HCT116 (cell line): Measurements from ENCODE around the gene TMTC2. TPM values are rescaled to one million over a fixed set of nuclear protein-coding genes. Genes with fewer than 3 reads are reported as not detected.

Experiments
- ATAC-seq: fragments of 200-7000 bp; cut with Tn5 transposase; 2 replicates; pipeline ENCODE4 v1.9.1; 2020; ENCODE audit warnings: mild to moderate bottlenecking, moderate library complexity
- BruUV-seq: library from RNA; stranded (reverse); fragments of 400-500 nt; replicated peaks from 2 replicates; lab custom pipeline; 2021; lab: Mats Ljungman, UMichigan
- CTCF ChIA-PET: fragments of 300-600 bp; sonication (Branson Sonifier 250); formaldehyde crosslinking; loops from one replicate; lab custom pipeline; 2021; ENCODE audit warnings: antibody characterized with exemption; lab: Charles Lee
- POLR2A ChIA-PET: fragments of 300-600, 350-600 bp; sonication (Branson Sonifier 250); formaldehyde crosslinking; loops from one replicate; lab custom pipeline; 2021; ENCODE audit warnings: antibody characterized with exemption; lab: Charles Lee
- RAD21 ChIA-PET, 2 experiments: fragments of 300-600 bp; sonication (Branson Sonifier 250); formaldehyde crosslinking; loops; one replicate each; lab custom pipeline; 2023; ENCODE audit warnings: low total read pairs in 2 of 2; ENCODE audit not compliant: uncharacterized antibody in 2 of 2, unreplicated experiment in 2 of 2, low non-redundant PET in 1 of 2; lab: Charles Lee
- DNase-seq: peaks from one replicate; pipeline ENCODE4 v3.0.0-alpha.2; 2010; ENCODE audit warnings: low read depth, low spot score
- H2AFZ ChIP-seq: fragments of 200-600 bp; shearing (Covaris generic), sonication (generic); 2 replicates; pipeline ENCODE4 v1.6.1; 2017; ENCODE audit warnings: low read depth, mixed run types, mixed read lengths, antibody characterized with exemption, low read length; ENCODE audit not compliant: poor library complexity, severe bottlenecking
- H3K27ac ChIP-seq: 2 replicates; pipeline ENCODE4 v1.5.1; 2012; ENCODE audit warnings: low read depth, low read length
- H3K27me3 ChIP-seq: fragments of 200-600 bp; sonication (generic); 2 replicates; pipeline ENCODE4 v1.6.1; 2016; ENCODE audit warnings: mixed run types, low read length, mixed read lengths; ENCODE audit not compliant: insufficient read depth
- H3K36me3 ChIP-seq, 2 experiments: fragments of 200-500 bp in 1 of 2; fragments of 200-600 bp in 1 of 2; sonication (Bioruptor generic) in 1 of 2; sonication (generic) in 1 of 2; 2 replicates each; pipeline versions ENCODE4 v1.5.1 to v1.6.1; 2014 to 2016; ENCODE audit warnings: low read length in 2 of 2, inconsistent platforms in 1 of 2, mixed read lengths in 1 of 2, mixed run types in 1 of 2; ENCODE audit not compliant: insufficient read depth in 2 of 2, control insufficient read depth in 1 of 2
- H3K4me1 ChIP-seq, 2 experiments: fragments of 200-600 bp in 1 of 2; sonication (generic) in 1 of 2; 2 replicates each; pipeline versions ENCODE4 v1.5.1 to v1.6.1; 2012 to 2017; ENCODE audit warnings: low read length in 2 of 2, inconsistent platforms in 1 of 2, mild to moderate bottlenecking in 1 of 2, mixed read lengths in 1 of 2, mixed run types in 1 of 2, moderate library complexity in 1 of 2; ENCODE audit not compliant: insufficient read depth in 2 of 2, control insufficient read depth in 1 of 2
- H3K4me2 ChIP-seq: fragments of 200-600 bp; sonication (generic); 2 replicates; pipeline ENCODE4 v1.6.1; 2017; ENCODE audit warnings: mixed run types, low read length, mixed read lengths
- H3K4me3 ChIP-seq, 2 experiments: fragments of 200-600 bp in 1 of 2; sonication (generic) in 1 of 2; replicated peaks in 1 of 2; 2 replicates each; pipeline ENCODE4 v1.5.1; 2011 to 2016; ENCODE audit warnings: low read length in 2 of 2, control low read depth in 1 of 2, low read depth in 1 of 2, mild to moderate bottlenecking in 1 of 2, mixed read lengths in 1 of 2, mixed run types in 1 of 2
- H3K79me2 ChIP-seq: fragments of 200-600 bp; sonication (generic); 2 replicates; pipeline ENCODE4 v1.6.1; 2017; ENCODE audit warnings: mild to moderate bottlenecking, mixed run types, low read length, moderate library complexity, mixed read lengths; ENCODE audit not compliant: insufficient read depth
- H3K9ac ChIP-seq: fragments of 200-600 bp; sonication (generic); 2 replicates; pipeline ENCODE4 v1.6.1; 2016; ENCODE audit warnings: low read length, mixed read lengths
- H3K9me2 ChIP-seq: fragments of 200-600 bp; sonication (generic), shearing (Covaris generic); 2 replicates; pipeline ENCODE4 v1.6.1; 2017; ENCODE audit warnings: mixed run types, mild to moderate bottlenecking, moderate library complexity; ENCODE audit not compliant: insufficient read depth
- H3K9me3 ChIP-seq, 2 experiments: fragments of 200-500 bp in 1 of 2; fragments of 200-600 bp in 1 of 2; sonication (Bioruptor generic) in 1 of 2; sonication (generic) in 1 of 2; 2 replicates each; pipeline ENCODE4 v1.6.1; 2014 to 2017; ENCODE audit warnings: low read length in 2 of 2, mixed read lengths in 2 of 2, inconsistent platforms in 1 of 2, low read depth in 1 of 2, mild to moderate bottlenecking in 1 of 2, mixed run types in 1 of 2, moderate library complexity in 1 of 2; ENCODE audit not compliant: control insufficient read depth in 1 of 2, insufficient read depth in 1 of 2
- H4K20me1 ChIP-seq: fragments of 200-600 bp; sonication (generic), shearing (Covaris generic); 2 replicates; pipeline ENCODE4 v1.6.1; 2017; ENCODE audit warnings: mixed run types, mild to moderate bottlenecking, moderate library complexity; ENCODE audit not compliant: insufficient read depth
- REST ChIP-seq: IDR thresholded peaks from 2 replicates; pipeline ENCODE4 v1.6.1; 2012; ENCODE audit warnings: low read depth
- intact Hi-C: fragments of 100-400 bp; cut with micrococcal nuclease; formaldehyde crosslinking; loops from 2 replicates; pipeline ENCODE4 v1.10.0; 2022
- total RNA-seq: library from RNA; stranded (reverse); gene quantifications from one replicate; pipeline ENCODE4 v1.2.1, GENCODE V29; 2021; ENCODE audit not compliant: unreplicated experiment

Gene TMTC2
- total RNA-seq, 1 experiment from 2014 or later: 11.5 TPM

GRCh38 chr12:83092129-83092528 lies 405.4 kb downstream of the TMTC2 start:
- H3K4me2 ChIP-seq: no peak overlapping the region

More at GRCh38 chr12:83092129-83092528, 405.4 kb downstream of the TMTC2 start:
- Histone ChIP-seq H3K79me2 (no peaks in the 10 kb centered on the region), H3K4me3 (no peak overlapping the region), H3K4me1 (no peaks in the 10 kb centered on the region), H3K27me3 (no peaks in the 10 kb centered on the region), H2AFZ (no peak overlapping the region), H3K27ac (no peak overlapping the region), H3K9me2 (no peaks in the 10 kb centered on the region), H4K20me1 (no peaks in the 10 kb centered on the region), H3K9me3 (no peaks in the 10 kb centered on the region), H3K36me3 (no peaks in the 10 kb centered on the region), H3K9ac (no peak overlapping the region)
- DNase-seq: no peak
- no peak for TF ChIP-seq REST
- intact Hi-C loops: no loop called here
- ChIA-PET RAD21 (no interaction called here), CTCF (no interaction called here), POLR2A (no interaction called here)
- no TSS peak for BruUV-seq
- ATAC-seq: no peak
